Amygdala (tissue), 56 donors: ENCODE results near the gene SELENON.
A peak's percentile ranks its signal among the peaks of the same experiment; 100 is the strongest.

ENCODE experiments used
- DNase-seq, 56 donors: peaks; one replicate each; lab custom pipeline; 2025; lab: John Stamatoyannopoulos, UW

The SELENON gene

DNA sequence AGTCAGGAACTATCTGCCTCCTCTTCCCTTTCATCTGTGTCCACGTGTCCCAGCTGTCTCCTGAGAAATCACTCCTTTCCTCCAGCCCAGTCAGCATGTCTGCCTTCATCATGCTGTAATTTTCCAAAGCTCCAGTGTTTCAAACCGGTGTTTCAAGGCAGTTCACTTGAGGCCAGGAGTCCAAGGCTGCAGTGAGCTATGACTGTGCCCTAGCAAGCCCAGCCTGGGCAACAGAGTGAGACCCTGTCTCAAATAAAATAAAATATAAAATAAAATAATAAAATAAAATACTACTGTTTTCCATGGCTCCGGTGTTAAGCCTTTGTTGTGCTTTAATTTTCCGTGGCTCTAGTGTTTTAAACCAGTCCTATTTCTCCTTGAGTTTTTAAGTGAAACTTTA lies 7.9 kb upstream of the SELENON start:
- no peak for DNase-seq

DNA sequence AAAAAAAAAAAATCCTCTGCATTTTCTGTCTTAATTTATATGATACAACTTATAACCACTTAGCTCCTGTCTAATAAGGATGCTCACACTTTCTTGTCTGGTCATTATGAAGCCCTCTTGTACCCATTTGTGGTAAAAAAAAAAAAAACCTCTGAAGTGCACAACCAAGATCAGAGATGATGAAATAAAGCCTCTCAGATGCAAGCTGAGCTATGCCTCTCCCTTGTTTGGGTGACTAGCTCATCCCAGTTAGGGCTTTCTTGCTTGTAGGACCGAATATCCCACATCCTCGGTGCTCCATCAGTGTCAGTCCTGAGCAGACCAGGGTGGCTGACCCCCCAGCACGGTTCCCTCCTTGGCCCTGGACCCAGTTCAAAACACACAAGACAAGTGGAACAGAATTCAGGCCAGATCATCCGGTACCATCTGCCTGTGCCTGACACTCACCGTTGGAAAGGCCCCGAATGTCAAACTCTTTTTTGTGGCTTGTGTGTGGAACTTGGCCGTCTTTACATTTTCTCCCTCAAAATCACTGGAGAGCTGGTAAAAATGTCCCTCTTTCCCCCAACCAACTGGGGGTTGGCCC lies 6.3 kb upstream of the SELENON start:
- DNase-seq: no peak

DNA sequence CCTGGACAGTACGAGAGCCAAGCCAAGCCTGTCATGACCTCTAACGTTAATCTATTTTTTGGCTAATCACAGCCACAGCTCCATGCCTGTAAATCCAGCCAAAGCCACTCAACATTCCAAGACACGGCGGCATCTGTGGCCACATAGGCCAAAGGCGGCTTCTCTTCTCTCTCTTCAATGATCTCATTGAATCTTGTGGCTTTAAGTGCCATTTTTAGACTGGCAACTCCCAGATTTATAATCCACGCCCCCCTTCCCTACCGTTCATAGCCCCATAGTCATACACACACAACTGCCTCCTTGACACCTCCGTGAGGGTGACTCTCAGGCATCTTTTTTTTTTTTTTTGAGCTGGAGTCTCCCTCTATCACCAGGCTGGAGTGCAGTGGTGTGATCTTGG lies 5.7 kb upstream of the SELENON start:
- no peak for DNase-seq

DNA sequence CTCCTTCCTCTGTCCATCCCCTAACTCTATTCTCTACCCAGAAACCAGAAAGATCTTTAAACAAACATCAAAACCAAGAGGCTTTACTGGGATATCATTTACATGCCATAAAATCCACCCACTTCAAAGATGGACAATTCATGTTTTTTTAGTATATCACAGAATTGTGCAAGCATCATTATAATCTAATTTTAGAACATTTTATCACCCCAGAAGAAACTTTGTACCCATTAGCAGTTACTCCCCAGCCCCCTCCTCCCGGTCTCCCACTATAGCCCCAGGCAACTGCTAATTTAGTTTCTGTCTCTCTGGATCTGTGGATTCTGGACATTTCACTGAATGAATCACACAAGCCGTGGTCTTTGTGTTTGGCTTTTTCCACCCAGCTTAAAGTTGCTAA lies 4.8 kb upstream of the SELENON start:
- DNase-seq: no peak

DNA sequence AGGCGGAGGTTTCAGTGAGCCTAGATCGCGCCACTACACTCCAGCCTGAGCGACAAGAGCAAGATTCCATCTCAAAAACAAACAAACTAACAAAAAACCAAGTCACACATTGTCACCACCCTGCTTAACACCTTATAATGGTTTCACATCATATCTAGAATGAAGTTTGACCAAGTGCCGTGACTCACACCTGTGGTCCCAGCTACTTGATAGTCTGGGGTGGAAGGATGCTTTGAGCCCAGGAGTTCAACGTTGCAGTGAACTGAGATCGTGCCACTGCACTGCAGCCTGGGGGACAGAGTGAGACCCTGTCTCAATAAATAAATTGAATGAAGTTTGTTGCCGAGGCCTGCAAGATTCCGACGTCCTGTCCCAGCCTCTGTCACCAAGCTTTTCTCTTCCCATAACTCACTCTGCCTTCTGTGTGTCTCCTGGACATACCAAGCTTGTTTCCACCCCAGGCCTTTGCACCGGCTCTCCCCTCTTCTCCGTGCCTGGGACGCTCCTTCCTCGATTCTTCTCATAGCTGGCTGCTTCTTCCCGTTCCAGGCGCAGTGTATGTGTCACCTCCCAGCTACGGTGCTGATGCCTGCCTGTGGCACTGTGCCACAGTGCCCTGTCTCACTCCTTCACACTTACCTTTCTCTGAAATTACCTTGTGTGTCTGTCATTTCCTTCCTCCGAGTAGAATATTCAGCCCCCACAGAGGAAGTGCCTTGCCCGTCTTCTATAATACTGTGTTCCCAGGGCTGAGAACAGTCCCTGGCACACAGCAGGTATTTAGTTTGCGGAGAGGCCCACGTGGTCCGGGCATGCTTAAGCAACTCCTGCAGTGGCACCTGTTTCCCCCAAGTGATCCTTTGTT lies 3.8 kb upstream of the SELENON start:
- peak in 5 of 56 donors; percentile 27 to 54 (median 44) for DNase-seq

DNA sequence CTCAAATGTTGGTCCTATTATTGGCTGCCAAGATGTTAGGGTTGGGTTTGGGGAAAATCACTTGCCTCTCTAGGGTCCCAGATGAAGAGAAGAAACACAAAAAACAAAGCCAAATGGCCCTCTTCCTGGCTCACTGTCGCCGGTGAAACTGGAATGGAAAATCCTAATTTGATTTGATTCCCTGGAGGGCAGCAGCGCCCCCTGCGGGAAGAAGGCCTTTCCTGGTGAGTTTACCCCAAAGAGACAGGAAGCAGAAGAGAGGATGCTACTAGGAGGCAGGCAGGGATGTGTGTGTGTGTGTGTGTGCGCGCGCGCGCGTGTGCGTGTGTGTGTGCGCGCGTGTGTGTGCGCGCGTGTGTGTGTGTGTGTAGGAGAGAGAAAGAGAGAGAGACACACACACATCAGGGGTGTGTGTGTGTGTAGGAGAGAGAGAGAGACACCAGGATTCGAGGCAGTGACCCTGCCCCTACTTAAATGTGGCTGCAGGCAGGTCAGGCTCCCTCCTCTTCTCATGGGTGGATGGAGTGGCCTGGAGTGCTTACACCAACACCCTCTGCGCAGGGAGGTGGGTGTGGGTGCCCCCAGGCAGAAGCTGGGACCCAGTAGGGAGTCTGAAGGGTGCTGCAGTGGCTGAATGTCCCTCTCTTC lies 3.1 kb upstream of the SELENON start:
- DNase-seq: peak in 52 of 56 donors; percentile 8 to 87 (median 46)

DNA sequence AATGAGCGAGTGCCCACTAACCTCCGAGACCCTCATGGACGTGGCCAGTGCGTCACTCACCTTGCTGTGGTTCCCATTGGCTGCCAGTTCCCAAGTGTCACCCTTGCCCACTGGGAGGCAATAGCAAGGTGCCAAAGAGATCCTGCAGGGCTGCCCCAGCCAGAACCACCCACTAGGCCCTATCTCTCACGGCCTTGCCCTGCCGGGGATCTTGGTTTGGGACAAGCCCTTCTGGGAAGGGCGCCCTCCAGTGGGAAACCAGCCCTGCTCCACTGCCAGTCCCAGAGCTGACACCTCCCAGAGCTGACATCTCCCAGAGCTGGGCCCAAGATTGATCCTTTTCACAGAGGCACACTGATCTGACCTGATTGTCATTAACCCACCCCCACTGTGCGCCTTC lies 2.1 kb upstream of the SELENON start:
- peak in 1 of 56 donors; percentile 12 for DNase-seq

DNA sequence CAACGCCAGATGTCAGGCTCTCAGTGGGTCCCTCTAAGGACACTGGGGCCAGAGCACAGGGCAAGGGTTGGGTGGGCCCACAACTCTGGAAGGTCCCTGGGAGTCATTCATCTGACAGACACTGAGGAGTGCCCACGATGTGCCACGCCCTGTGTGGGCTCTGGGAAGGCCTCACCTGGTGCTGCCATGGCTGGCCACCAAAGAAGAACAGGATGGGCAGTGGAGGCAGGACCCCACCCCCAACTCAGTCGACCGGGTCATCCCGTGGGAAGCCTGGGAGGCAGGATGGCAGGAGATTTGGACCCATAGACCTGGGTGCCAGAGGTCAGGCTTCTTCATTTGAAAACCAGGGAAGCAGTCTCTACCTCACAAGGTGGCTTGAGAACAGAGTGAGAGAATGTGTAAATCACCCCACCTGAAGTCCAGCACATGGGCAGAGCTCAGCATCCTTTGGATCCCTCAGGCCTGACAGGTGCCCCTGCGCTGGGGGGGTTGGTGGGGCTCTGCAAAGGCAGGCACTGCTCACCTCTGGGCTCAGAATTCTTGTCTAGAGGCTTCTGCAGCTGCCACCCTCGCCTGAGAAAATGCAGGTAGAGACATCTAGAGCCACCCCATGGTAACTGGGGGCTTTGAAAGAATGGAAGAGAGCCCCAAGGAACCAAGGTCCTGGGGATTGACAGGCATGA lies 1.2 kb upstream of the SELENON start:
- no peak for DNase-seq

DNA sequence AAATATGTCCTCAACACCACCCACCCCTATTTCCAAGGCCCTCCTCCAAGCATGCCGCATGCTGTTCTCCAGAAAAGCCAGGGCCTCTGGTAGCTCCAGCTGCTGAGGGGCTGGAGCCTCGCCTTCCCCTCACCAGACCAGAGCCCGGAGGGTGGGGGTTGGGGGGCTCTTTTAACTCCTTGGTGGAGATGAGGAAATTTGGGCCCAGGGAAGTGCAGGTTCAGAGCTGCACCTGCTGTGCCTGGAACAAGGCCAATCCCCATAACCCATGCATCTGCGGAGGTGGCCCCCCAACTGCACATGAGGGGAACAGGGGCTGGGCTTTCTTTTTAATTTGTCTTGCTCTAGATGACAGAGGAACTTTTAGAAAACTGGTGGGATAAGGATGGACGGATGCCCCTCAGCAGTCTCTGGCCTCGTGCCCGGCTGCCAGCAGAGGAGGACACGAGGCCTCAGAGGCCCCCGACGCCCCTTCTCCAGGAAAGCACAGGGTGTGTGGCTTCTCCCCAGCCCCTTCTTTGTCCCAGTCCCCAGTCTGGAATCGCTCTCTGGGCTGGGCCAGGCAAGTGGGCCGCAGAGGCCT lies 550 bp upstream of the SELENON start:
- peak in 1 of 56 donors; percentile 30 for DNase-seq

DNA sequence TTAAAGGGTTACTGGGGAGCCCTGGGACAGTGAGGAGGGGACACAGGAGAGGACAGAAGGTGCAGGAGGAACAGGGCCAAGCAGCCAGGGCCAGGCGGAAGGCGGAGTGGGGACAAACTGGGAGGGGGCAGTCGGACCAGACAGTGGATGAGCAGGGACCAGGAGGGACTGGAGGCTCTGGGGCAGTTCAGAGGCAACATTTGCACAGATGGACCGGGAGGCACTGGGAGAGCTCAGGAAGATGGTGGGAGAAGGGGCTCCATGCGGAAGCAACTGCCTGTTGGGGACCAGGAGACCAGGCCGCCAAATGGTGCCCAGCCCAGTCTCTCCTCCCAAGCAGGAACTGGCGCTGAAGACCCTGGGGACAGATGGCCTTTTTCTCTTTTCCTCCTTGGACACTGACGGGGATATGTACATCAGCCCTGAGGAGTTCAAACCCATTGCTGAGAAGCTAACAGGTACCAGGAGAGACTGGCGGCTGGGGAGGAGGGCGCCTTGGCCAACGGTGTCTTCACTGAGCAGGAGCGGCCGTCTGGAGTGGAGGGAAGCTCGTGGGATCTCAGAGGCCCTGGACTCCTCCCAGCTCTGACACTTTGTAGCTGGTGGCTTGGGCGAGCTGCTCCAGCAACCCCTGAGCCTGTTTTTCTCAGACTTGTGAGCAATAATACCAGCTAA lies 847 bp downstream of the SELENON start:
- peak in 4 of 56 donors; percentile 12 to 35 (median 26) for DNase-seq

DNA sequence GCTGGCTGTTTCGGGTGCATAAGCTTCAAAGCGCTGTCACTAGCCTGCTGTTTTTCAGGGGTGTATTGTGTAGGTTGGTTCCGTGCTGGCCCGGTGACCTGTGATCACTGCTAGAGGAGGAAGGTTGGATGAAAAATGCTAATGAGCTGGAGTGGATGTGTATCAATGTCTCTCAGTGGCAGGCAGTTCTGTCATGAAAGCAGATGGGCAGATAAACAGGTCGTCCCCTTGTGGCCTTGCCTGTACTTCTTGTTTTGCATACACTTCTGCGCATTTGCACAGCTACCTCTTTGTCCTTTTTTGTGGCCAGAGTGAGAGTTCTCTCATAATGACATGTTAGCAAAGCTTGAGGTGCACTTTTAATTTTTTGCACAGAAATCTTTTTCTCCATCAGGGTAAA lies 2.9 kb downstream of the SELENON start:
- no peak for DNase-seq

DNA sequence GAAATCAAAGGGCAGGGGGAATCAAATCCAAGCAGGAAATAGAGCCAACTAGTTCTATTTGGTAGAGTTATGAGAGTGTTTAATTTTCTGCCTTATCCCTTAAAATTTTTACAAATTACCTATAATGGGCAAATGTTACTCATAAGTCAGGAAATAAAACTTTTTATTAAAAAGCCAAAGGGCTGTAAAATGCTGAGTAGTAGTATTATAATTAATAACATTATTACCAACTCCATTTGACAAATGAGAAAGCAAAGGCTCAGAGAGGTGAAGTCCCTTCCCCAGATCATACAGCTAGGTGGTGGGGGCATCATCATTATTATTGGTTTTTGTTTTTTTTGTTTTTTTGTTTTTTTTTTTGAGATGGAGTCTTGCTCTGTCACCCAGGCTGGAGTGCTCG lies 3.4 kb downstream of the SELENON start:
- DNase-seq: no peak

DNA sequence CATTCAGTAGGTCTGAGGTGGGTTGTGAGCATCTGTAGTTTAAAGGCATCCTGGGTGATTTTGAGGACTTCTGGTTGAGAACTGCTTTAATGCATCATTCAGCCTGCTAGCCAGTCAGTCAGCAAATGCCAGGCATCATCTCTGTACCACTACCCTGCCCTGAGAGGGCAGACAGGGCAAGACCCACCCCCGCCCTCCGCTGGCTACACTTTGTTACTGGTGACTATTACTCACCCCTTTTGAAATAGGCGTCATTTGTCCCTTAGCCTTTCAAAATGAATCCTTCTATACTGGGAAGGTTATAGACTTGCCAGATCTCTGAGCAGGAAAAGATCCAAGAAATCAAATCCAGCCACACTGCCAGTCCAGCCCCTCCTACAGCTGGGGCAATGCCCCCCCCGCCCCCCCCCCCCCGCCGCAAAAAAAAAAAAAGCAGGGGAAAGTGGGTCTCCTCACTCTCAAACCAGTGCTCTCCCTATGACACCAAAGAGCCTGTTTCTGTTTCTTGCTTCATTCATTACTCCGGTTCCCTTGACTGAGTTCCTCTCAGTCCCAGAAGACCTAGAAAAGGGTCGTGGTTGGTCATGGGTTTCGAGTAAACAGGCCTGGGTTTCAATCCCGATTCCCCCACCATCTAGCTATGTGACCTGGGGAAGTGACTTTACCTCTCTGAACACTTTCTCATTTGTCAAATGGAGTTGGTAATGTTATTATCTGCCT lies 4.4 kb downstream of the SELENON start:
- DNase-seq: no peak

DNA sequence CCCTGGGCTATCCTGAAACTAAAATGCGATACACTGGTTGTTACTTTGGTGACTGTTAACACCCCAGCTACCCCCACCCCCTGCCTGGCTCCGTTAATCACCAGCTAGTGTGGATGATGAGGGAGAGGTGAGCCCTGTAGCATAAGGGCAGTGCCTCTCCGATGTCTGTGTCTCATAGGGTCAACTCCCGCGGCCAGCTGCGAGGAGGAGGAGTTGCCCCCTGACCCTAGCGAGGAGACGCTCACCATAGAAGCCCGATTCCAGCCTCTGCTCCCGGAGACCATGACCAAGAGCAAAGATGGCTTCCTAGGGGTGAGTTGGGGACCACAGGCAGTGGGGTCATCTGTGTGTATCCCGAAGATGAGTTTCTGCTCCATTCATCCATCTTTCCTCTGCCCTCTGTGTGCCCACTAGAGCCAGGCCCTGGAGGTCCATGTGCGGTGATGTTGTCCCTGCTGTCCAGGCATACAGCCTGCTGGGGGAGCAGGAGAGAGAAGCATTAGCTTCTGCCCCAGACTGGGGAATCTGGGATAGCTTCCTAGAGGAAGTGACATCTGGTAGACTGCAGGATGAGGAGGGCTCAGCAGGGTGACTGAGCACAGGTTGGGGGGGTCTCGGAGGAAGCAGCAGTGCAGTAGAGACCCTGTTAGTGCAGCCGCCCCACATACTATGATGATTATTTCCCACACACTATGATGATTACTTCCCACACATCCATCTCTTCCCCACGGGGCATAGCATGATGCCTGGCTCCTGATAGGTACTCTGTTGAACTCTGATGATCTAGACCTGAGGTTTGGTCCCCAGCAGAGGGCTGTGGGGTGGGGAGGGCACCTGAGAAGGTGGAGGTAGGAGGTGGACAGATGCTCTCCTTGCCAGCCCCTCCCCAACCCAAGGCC lies 5.2 kb downstream of the SELENON start:
- no peak for DNase-seq

DNA sequence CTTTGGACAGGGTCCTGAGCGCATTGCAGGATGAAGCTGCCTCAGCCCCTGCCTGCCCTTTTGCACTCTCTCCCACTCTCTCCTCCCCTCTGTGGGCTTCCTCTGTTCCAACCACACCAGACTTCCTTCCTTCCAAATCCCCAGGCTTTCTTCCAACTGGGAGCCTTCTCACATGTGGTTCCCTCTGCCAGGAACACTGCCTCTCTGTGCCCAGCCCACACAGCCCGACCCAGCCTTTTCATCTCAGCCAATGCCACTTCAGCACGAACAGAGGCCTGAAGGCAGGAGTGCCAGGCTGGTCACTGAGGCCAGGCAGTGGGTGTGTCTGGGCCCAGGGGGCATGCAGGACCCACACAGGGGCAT lies 5.9 kb downstream of the SELENON start:
- DNase-seq: peak in 45 of 56 donors; percentile 14 to 83 (median 53)

DNA sequence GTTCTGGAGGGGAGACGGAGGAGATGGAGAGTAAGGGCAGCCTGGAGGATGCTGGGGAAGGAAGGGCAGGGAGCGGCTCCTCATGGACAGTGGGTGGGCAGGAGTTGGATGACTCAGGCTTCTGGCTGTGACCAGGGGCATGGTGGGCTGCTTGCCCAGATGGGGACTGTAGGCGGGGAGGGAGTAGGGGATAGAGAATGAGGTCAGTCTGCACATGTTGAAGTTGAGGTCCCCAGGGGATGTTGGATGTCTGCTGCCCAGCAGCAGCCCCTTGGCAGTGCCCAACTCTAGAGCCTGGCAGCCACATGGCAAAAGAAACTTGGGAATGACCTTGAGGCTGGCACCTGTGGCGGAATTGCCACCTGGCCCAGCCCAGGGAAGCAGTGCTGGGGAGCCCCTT lies 6.4 kb downstream of the SELENON start:
- DNase-seq: peak in 11 of 56 donors; percentile 20 to 56 (median 36)

DNA sequence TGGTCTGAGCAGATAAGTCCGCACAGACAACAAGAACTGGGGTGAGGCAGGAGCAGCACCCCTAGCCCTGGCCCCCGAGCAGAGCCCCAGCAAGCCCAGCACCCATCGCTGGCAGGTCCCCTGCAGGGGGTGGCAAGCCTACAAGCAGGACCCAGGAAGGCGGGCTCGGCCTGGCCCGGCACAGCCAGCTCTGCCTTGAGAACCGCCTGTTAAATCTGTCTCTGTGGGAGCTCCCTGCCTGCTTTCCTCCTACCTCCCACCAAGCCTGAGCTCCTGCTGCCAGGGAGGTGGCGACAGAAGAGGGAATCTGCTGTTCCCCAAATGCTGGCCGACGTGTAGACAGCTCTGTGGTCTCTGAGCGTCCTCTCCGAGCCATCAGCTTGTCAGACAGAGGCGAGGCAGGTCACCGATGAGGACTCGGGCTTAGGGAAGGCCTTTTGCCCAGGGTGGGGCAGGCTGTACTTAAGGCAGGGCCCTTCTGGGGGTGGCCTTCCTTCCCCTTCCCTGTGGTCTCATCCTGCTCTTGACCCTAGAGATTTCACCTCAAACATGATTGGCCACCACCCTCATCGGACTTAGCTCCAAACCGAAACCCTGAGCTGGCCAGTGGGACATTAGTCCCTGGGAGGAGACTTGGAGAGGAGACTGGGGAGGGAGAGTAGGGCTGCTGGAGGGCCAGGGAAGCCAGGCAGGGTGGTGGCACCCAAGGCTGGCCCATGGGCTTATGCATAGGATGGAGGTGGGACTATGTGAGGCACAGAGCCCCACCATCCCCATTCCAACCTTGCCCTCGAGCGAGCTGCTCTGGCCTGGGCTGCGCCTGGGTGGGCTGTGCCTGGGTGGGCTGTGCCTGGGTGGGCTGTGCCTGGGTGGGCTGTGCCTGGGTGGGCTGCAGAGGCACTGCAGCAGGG lies 7.7 kb downstream of the SELENON start:
- DNase-seq: peak in 7 of 56 donors; percentile 16 to 40 (median 22)
